Left renal pelvis (tissue), 4 donors: Measurements from ENCODE around the gene CNKSR1. TPM values are rescaled to one million over a fixed set of nuclear protein-coding genes. Genes with fewer than 3 reads are reported as not detected.

Experiments
- DNase-seq, 4 donors: peaks; one replicate each; pipeline ENCODE4 v3.0.0-alpha.2; 2013; ENCODE audit warnings: low read depth in 4 of 4, low spot score in 3 of 4
- polyA plus RNA-seq, 4 donors: library from polyadenylated mRNA; unstranded; fragments of 120-200 nt; gene quantifications; one replicate each; pipeline ENCODE4 v1.2.1, GENCODE V29; 2013; ENCODE audit not compliant: insufficient read length in 4 of 4

The CNKSR1 gene, protein sequence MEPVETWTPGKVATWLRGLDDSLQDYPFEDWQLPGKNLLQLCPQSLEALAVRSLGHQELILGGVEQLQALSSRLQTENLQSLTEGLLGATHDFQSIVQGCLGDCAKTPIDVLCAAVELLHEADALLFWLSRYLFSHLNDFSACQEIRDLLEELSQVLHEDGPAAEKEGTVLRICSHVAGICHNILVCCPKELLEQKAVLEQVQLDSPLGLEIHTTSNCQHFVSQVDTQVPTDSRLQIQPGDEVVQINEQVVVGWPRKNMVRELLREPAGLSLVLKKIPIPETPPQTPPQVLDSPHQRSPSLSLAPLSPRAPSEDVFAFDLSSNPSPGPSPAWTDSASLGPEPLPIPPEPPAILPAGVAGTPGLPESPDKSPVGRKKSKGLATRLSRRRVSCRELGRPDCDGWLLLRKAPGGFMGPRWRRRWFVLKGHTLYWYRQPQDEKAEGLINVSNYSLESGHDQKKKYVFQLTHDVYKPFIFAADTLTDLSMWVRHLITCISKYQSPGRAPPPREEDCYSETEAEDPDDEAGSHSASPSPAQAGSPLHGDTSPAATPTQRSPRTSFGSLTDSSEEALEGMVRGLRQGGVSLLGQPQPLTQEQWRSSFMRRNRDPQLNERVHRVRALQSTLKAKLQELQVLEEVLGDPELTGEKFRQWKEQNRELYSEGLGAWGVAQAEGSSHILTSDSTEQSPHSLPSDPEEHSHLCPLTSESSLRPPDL
- 10 to 100 TPM in 2 of 4 donors, 1 to 10 TPM in 2; 2.1 to 20.9 (median 14.2) TPM for polyA plus RNA-seq

- no peak for DNase-seq
These were observed at the start of gene CNKSR1 for GRCh38 chr1:26177182-26177684. CNKSR1 (plus strand) TSS chr1:26177491; CDS start chr1:26177548, 57 bp downstream.

- DNase-seq: no peak
These were observed 47.5 kb upstream of the CNKSR1 start for GRCh38 chr1:26129778-26130177.

GRCh38 chr1:26130695-26131094 lies 46.6 kb upstream of the CNKSR1 start:
- no peak for DNase-seq

DNA sequence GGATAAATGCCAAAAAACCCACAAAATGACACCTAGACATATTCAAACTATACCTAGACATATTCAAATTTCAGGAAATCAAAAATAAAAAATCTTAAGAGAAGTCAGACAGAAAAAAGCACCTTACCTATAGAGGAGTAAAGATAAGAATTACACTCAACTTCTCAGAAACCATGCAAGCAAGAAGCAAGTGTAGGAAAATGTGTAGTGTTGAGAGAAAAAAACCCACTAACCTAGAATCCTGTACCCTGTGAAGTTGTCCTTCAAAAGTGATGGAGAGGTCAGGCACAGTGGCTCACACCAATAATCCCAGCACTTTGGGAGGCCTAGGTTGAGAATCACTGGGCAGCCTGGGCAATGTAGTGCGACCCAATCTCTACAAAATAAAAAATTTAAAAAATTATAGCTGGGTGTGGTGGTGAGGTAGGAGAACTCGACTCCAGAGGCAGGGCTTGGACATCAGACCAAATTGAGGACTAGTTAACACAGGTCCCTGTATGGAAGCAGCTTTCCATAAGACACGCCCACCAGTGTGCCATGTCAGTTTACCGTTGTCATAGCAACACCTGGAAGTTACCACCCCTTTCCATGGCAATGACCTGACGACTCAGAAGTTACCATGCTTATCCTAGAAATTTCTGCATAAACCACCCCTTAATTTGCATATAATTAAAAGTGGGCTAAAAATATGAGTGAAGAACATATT lies 45.0 kb upstream of the CNKSR1 start:
- no peak for DNase-seq

GRCh38 chr1:26132834-26133167 lies 44.5 kb upstream of the CNKSR1 start:
- DNase-seq: no peak

GRCh38 chr1:26134466-26134865 lies 42.8 kb upstream of the CNKSR1 start:
- no peak for DNase-seq

GRCh38 chr1:26138974-26139558 lies 38.2 kb upstream of the CNKSR1 start:
- no peak for DNase-seq

GRCh38 chr1:26142159-26142558 lies 35.1 kb upstream of the CNKSR1 start:
- no peak for DNase-seq

GRCh38 chr1:26145041-26145959 lies 32.0 kb upstream of the CNKSR1 start:
- no peak for DNase-seq

DNA sequence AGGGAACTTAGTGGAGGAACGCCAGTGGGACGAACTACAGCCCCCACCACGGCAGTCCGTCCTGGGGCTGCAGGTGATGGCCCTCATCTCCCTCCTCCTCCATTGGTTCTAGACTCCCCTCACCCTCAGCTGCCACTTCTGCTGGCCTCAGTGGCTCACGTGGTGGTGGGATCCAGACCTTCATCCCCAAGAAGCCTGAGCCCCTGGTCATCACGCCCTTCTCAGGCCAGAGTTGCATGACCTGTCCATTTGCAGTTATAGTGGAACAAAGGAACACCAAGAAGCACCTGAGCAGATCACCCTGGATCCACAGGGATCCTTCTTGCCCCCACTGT lies 31.4 kb upstream of the CNKSR1 start:
- DNase-seq: no peak

DNA sequence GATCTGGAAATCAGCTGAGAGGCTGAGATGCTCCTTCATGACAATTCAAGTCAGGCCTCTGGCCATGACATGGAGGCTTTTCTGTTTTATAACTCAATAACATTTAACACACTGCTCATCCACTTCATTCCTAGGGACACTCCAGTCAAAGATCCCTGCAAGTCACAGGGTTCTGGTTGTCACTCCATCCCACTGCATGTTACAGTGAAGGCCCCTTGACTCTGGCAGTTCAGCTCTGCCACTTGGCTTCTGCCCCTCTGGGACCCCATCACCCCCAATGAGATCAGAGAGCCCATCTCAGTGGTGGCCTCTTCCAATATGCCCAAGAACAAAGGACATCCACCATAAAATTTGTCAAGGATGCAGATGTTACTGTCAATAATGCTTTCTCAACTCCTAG lies 28.4 kb upstream of the CNKSR1 start:
- DNase-seq: no peak

DNA sequence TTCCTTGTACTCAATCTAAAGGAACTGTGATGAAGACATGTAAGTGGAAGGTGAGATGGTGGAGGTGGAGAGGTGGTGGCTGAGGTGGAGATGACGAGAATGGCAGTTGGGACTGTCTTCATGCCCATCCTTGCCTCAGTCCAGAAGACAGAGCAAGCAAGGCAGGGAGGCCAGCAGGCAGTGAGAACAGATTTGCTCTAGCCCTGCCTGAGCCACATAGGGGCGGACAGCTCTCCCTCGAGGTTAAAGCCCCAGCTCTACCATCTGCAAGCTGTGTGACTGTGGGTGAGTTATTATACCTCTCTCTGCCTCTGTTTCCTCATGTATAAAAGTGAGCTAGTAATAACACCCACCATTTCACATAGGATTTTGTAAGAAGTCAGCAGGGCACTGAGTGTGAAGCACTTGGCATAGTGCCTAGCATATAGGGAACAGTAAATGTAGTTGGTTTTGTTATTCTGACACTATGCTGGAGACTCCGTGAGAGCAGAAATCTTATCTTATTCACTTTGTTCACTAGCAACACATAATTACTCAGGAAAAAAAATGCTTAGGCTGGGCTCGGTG lies 23.2 kb upstream of the CNKSR1 start:
- no peak for DNase-seq

DNA sequence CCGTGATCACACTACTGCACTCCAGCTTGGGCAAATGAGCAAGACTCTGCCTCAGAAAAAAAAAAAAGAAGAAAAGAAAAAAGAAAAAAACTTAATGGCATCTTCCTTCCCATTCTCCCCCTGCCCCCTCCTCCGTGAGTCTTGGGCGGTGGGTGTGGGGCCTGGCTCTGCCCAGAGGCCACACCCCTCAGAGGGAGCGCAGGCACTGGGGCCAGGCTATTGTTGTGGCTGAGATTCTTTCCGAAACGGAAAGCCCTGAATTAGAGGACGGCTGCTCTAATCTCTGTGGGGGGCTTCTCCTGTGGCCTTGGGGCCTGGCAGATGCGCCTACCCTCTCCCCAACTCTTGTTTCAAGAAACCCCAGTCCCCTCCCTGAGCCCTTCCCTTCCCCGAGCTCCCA lies 22.5 kb upstream of the CNKSR1 start:
- DNase-seq: no peak

- DNase-seq: no peak
These were observed 21.7 kb upstream of the CNKSR1 start for GRCh38 chr1:26155370-26156284.

DNA sequence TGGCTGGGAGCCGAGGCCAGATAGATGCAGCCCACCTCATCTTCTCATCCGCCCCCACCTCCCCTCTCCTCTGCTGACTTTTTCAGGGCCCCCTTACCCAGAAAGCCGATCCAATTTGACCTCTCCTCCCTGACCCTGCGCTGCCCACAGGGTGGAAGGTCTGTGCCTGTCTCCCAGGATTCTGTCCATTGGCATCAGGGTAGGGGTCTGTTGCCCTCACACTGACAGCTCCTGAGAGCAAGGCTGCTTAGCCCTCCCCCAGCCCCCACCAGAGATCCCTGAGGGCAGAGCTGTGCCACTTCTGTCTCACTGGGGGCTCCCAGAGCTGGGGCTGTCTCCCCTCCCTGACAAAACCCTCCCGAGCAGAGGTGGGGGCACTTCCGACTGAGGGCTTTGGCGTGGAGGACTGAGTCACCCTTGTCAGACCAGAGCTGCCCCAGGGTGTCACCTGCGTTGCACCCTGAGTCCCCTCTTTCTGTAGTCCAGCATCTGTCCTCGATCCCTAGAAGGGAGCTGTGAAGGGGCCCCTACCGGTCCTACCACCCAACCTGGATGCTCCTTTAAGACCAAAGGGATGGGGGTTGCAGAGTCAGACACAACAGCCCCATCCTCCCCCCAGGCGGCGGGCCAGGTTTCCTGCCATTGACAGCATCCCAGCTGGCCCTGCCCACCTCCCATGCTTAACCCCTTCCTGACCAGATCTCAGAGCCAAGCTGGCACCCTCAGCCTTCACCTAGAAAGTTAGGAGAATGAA lies 20.8 kb upstream of the CNKSR1 start:
- DNase-seq: no peak

DNA sequence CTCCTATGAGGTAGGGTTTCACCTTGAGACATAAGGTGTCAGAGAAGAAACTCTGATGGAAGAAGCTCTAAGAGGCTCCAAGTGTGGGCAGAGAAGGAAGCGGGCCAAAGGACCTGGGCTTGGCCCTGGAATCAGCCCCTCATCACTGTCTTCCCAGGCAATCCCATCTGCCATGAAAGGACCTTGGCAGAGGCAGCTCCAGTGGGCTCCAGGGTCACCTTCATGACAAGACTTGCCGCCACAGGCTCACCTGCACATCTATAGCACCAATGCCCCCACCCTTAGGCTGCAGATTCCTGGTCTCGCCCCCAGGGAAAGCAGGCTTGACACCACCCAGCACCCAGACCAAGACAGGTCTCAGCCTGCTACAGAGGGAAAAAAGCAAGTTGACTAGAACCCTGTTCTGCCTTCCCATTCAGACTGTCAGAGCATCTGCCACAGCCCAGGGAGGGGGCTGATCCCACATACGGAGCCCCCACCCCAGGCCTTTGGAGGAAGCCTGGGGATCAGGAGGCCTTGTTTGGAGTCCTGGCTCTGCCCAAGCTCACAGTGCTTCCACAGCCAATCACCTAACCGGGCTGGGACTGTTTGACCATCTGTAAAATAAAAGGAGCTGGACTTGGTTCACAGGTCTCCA lies 18.9 kb upstream of the CNKSR1 start:
- DNase-seq: no peak
